Left ventricle myocardium superior (tissue), 1 donor: Measurements from ENCODE around the gene CGNL1. TPM values are rescaled to one million over a fixed set of nuclear protein-coding genes. Genes with fewer than 3 reads are reported as not detected.

Experiments
- ATAC-seq: fragments of 200-7000 bp; cut with Tn5 transposase; one replicate; pipeline ENCODE4 v1.9.1; 2020; ENCODE audit warnings: mild to moderate bottlenecking, moderate library complexity
- DNase-seq: peaks from one replicate; pipeline ENCODE4 v3.0.0-alpha.2; 2020
- intact Hi-C: fragments of 100-400 bp; cut with micrococcal nuclease; formaldehyde crosslinking; loops from one replicate; pipeline ENCODE4 v1.11.0; 2022
- total RNA-seq: library from RNA; stranded (reverse); fragmentation: NEBNext Ultra II Directional; extraction: Animal tissue kit (Norgen Biotek cat#: 25700); gene quantifications from one replicate; pipeline ENCODE4 v1.2.1, GENCODE V29; 2021
- donor health status: DM: no; HTN: yes; CAD: no; lungs with severe emphysema.

CGNL1 gene
- total RNA-seq, 1 donor from 2014 or later = 15.2 TPM

DNA sequence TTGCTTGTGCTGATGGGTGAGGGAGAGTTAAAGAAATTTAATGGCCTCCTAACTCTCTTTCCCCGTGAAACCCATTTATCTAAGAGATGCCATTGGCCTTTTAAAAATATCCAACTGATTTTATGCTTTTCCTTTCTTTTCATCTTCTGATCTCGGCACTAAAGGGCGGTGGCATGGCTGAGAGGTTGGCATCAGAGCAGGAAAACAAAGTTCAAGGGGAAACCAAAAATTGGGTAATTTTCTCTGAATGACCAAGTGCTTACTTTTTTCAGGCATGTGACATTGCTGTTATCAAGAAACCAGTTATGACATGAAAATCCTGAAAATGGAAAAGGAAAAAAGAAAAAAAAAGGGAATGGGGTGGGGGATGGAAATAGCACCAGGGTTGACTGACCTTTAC lies 3.2 kb downstream of the CGNL1 start:
- ATAC-seq = no peak
- intact Hi-C loops = no loop called here
- no peak for DNase-seq

DNA sequence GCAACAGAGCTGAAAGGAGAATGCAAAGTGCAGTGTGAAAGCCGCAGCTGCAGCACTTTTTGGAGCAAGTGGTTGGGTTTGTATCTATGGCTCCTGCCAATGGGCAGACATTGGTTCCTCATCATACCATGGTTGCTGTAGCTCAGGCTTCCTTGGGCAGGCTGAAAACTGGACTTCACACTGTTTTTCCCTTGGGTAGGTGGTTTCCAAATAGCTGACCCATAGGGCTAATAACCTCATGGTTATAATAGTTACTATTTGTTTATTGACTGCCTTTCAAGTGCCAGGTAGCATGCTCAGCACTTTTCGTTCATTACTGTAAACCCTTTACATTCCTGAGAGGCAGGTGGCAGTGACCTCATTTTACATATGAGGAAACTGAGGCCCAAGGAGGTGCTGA lies 4.5 kb downstream of the CGNL1 start:
- DNase-seq (no peak), ATAC-seq (no peak)
- intact Hi-C loops = no loop called here

DNA sequence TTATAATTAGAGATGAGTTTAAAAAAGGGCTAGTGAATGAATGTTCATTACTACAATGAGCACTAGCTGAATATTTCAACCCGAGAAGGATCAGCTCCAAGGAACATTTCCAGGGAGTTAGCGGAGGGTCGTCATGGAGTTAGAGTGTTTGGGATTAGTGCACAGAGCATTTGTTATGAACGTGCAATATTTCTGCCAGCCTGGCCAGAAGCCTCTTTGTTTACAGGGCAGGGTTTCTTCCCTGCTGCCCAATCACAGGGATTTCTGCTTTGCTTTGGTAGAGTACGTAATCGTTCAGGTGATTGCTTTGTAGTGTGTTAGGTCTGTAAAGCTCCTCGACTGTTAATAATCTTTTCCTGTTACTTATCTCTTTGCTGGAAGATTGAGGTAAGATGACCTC lies 5.9 kb downstream of the CGNL1 start:
- ATAC-seq = peak; percentile 11
- DNase-seq = no peak
- intact Hi-C loops = no loop called here

DNA sequence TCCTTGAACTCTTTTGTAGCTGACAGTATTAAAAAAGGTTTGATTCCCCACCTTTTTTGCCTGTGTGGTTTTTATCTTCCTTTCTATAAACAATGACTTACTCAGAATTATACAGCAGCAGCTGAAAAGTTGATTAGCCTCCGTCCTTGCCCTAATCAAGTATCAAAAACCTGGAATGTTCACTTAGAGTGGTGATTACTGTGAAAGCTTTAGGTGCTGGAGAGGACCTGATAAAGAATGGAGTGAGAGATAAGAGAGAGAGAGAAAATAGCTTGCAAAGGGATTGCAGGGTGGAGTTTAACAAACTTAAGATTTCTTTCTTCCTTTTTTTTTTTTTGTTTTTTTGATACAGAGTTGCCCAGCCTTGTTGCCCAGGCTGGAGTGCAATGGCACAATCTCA lies 6.7 kb downstream of the CGNL1 start:
- no peak for ATAC-seq
- intact Hi-C loops = no loop called here
- no peak for DNase-seq

DNA sequence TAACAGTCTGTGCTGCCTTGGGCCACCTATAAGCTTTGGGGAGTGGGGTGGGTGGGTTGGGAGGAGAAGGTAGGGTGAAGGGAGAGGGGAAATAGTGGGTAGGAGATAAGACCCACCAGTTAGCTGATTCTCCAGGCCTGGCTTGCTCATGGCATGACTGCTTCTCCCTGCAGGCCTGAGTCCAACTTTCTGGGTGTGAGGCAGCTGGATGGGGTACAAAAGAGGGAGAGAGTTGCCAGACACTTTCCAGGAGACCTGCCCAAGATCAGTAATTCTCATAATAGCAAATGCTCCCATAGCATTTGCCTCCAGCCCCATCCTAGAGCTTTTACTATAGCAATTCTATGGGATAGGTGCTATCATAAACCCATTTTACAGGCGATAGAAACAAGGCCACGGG lies 7.7 kb downstream of the CGNL1 start:
- DNase-seq (peak; percentile 46), ATAC-seq (peak; percentile 88)
- intact Hi-C loops = no loop called here

DNA sequence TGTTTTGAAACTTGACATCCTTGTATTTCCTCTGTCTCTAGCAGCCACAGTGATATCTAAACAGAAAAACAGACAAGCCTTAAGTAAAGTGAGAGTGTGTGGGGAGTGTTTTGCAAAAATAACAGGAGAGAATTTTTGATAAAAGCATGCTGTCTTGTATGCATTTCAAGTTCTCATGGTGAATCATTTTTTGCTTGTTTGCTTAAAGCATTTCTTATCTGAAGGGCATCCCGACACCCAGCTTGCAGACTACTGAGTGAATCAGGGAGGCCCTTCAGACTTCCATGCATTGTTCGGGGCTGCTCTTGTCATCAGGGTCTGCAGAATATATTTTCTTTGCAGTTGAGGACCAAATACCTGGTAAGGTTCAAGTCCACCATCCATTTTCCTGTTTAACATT lies 8.5 kb downstream of the CGNL1 start:
- intact Hi-C loops = no loop called here
- ATAC-seq = no peak
- no peak for DNase-seq

DNA sequence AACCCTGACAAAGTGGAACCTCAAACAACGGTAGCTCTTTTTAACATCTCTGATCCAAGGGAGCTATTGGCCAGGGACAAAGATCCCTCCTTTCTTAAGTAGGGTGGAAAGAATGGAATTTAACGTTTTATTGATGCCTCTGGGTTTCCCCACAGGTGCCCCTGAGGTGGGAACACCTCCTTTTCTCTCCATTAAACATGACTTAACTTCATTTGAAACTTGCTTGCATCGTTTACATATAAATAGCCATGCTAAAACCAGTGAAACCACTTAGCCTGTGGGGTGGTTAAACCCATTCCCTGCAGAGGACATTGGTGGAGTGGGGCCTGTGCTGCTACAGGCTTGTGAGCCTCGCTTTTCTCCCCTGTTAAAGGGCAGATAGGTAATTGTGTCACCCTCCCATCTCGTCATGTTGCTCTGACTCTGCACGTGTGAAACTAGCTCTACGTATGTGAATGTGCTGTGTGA lies 9.7 kb downstream of the CGNL1 start:
- ATAC-seq = no peak
- no peak for DNase-seq
- intact Hi-C loops = no loop called here

DNA sequence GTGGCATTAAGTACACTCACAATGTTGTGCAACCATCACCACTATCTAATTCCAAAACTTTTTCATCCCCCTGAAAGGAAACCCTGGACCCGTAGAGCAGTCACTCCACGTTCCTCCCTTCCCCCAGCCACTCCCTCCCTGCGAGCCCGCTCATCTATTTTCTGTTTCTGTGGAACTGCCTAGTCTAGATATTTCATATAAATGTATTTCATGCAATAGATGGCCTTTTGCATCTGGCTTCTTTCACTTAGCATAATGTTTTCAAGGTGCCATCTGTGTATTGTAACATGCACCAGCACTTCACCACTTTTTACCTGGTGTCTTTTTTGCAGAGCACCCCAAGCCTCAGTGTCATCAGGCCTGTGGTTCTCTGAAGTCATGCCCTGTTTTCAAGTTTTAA lies 10.7 kb downstream of the CGNL1 start:
- ATAC-seq (no peak), DNase-seq (no peak)
- intact Hi-C loops = no loop called here

DNA sequence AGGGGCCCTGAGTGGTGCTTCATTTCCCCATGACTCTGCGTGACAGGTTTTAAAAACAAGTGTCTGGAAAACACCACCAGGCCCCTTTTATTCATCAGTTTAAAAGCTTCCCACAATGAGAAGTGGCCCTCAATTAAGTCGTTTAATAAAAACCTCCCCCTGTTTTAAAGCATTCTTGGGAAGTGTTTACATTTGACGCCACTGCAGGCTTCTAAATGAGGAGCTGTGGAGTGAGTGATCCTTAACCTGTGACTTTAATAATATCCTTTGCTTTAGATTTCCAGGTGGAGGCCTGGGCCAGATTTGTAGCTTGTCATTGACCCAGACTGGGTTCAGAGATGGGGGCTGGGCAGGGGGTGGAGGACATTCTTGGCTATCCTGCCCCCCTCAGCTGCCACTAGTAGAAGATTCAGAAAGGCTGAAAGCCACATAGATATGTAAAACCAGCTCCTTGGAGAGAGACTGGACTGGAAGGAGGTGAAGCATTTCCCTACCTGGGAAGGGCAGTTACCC lies 11.3 kb downstream of the CGNL1 start:
- intact Hi-C loops = no loop called here
- ATAC-seq (no peak), DNase-seq (no peak)

DNA sequence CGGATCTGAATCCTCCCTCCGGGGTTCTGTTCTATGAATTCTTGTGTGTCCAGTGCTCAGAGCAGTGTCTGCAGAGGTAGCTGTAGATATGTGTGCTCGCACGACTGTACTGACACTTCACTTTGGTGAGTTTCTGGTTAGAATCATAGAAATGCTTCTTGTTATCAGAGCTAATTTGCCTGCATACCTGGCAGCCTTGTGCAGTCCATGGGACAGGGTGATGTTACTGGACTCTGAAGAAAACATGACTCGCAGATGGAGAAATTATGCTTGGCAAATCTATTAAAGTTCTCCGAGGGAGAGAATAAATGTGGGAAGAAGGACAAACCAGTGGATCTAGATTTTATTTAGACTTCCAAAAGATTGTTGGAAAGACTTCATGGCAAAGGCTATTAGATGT lies 12.2 kb downstream of the CGNL1 start:
- DNase-seq (no peak), ATAC-seq (peak; percentile 36)
- intact Hi-C loops = no loop called here

DNA sequence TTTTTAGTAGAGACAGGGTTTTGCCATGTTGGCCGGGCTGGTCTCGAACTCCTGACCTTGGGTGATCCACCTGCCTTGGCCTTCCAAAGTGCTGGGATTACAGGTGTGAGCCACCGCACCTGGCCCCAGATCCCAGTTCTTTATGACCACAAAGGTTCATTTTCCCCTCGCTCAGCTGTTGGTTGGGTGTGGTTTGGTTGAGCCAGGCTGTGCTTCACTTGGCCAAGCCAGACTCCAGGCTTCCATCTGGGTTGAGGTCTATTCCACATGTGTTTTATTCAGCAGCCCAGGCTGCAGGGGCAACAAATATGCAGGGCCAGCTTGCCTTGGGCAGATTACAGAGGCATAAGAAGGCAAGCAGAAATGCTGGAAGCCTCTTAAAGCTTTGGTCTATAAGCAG lies 13.7 kb downstream of the CGNL1 start:
- DNase-seq (no peak), ATAC-seq (no peak)
- intact Hi-C loops = no loop called here

DNA sequence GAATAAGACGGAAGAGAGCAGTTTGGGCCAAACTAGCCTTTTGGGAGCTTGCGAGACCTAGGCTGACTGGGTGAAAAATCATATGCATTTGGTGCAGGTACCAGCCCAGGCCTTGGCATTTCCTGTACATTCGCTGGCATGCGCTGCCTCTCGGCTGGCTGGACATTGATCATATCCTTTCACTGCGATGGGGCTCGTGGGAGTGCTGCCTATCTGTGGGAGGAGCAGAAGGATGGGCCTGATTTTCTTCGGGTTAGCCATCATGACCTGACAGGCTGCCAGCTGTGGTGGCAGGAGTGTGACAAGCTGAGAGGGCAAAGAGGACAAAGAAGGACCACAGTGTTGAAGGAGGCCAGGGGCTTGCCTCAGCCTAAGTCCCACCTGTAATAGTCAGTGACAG lies 14.3 kb downstream of the CGNL1 start:
- ATAC-seq = no peak
- DNase-seq = no peak
- intact Hi-C loops = no loop called here

DNA sequence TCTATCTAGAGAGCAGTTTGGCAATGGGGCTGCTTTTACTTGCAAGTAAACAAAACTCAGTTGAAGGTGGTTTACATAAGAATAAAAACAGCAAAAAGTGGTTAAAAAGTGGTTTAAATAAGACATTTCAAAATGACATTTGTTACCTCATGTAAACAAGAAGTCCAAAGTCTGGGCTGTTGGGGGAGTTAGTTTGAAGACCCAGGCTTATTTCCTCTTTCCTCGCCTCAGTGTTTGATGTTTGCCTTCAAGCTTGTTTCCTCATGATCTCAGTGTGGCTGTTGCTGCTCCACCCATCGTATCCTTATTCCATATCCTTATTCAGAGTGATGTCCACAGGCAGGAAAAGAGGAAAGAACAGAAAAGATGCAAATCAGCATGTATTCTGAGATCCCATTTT lies 15.2 kb downstream of the CGNL1 start:
- no peak for ATAC-seq
- intact Hi-C loops = no loop called here
- no peak for DNase-seq

DNA sequence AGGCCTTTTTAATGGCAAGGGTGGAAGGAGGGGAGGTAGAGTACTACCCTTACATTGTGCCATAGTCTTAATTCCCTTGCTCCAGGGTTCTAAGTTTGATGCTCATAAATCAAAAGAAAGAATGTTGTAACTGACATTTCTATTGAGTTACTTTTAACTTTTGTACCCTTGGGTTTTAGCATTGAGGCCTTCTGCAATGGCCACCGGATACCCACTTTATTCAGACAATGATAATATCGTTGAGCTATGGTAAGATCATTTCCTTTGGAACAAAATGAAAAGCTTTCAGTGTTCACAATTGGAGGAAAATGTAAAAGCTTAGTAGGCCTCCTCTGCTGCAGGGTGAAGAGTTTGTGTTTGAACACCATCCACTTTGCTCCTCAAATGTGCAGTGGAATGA lies 16.8 kb downstream of the CGNL1 start:
- DNase-seq (no peak), ATAC-seq (no peak)
- intact Hi-C loops = no loop called here

DNA sequence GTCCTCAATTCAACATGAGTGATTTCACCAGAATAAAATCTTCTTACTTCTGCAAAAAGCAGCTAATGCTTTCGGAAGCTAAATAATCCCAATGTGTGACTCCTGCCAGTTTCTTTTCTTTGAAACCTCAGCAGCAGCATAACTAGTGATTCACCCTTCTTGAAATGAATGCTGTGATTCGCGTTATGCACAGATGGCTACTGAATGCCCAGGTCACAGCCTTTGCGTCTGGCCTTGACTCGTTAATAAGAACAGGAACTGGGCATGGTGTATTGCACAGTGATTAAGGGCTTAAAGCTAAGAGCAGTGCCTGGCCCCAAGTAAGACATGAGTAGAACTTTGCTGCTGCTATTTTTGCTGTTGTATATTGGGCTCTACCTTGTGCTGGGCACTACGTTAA lies 19.0 kb downstream of the CGNL1 start:
- intact Hi-C loops = no loop called here
- ATAC-seq = peak; percentile 74

DNA sequence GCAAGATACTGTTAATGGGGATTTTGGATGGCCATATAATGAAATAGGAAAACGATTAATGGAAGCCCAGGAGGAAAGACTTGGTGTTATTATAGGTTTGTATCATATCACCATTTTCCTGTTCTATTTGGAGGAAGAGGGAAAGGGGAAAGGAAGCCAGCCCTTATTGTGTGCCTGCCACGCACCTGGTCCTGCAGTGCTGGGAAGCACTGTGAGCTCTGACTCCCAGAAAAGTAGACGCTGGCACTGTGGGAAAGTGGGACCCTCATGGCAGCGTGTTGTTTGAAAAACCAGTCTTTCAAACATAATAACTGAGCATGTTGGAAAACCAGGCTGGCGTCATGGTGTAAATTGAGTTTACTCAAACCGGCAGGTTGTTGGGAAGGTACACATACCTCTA lies 22.0 kb downstream of the CGNL1 start:
- intact Hi-C loops = no loop called here
- no peak for DNase-seq
- ATAC-seq = no peak

More for the DNA sequence above, 19.0 kb downstream of the CGNL1 start:
- DNase-seq = no peak

DNA sequence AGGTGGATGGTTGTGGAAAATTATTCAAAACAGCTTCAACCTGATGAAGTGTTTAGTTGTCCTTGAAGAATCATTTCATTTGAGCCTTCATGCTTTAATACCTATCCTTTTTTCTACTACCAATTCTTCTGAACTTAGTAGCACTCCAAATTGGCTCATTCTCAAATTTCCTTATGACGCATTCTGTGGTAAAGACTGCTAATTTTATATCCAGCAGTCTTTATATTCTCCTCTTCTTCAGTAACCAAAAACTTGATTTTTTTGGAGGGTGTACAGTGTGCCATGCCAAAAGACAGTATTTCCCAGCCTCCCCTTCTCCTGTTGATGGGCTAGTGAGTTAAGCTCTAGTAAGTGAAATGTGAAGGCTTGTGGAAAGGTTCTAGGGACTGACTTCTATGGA lies 25.2 kb downstream of the CGNL1 start:
- ATAC-seq (no peak), DNase-seq (no peak)
- intact Hi-C loops = no loop called here

DNA sequence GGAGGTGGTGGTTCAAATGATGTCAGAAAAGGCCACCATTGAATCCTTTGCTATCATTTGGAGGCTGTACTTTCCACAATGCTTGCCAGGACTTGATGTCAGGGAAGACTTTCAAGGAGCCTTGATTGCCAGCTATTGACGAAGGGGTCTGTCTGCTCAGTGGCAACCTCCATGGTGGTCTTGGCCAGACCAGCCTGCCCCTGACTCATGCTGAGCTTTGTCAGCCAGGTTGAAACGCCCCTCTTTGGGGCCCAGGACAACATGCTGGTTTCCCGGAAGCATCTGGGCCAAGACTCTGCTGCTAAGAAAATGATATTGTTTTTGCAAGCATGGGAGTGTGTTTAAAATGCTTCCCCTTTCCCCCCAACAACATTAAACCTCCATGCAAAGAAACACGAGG lies 26.7 kb downstream of the CGNL1 start:
- ATAC-seq = peak; percentile 56
- no peak for DNase-seq
- intact Hi-C loops = no loop called here

DNA sequence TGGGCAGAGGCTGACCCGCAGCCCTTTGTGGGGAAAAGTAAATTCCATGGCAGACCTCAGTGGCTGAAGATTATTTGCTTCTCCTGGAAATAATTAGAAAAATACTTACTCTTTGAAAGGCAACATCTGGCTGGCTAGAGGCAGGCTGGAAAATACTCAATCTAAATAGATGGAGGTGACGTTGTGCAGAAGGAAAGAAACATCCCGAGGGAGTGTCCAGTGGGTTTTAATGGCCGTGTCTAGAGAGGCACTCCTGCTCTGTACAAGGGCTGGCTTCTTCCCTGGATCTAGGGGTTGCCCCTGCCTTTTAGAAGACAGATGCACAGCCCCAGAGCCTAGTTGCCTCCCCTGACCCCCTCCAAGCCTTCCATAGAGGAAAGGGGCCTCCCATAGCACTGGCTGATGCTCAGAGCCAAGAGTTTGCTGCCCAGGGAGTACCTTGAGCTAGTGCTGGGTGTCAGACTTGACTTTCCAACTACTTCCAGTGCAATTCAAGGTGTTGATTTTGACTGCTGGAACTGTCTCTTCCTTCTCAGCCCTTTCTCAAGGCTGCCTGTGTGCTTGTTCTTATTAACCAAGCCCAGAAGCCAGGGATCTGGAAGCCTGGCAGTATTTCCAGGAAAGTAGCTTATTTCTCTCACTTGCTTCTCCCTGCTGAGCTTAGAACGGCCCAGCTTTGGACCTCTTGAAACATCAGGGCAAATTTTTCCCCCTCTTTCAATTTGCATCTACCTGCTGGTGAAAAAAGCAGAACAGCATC lies 27.4 kb downstream of the CGNL1 start:
- DNase-seq (no peak), ATAC-seq (peak; percentile 78)

DNA sequence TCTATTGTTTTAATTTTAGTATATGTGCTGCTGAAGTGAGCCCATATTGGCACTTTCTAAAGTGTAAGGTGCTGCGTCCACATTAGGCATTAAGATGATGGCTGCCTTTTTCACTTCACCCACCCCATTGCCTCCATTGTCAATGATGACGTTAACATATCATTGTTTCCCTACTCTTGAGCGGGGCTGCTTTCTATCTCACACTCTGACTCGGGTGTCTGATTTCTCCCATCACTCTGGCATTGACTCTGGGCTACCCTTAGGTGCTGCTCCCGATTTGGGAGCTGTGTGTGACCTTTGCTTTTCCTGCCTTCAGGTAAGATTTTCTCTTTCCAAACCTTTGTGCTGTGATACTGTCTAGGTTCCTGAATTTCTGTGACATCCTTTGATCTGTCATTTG lies 28.8 kb downstream of the CGNL1 start:
- DNase-seq = no peak

More for the DNA sequence above, 27.4 kb downstream of the CGNL1 start:
- intact Hi-C loops = no loop called here

DNA sequence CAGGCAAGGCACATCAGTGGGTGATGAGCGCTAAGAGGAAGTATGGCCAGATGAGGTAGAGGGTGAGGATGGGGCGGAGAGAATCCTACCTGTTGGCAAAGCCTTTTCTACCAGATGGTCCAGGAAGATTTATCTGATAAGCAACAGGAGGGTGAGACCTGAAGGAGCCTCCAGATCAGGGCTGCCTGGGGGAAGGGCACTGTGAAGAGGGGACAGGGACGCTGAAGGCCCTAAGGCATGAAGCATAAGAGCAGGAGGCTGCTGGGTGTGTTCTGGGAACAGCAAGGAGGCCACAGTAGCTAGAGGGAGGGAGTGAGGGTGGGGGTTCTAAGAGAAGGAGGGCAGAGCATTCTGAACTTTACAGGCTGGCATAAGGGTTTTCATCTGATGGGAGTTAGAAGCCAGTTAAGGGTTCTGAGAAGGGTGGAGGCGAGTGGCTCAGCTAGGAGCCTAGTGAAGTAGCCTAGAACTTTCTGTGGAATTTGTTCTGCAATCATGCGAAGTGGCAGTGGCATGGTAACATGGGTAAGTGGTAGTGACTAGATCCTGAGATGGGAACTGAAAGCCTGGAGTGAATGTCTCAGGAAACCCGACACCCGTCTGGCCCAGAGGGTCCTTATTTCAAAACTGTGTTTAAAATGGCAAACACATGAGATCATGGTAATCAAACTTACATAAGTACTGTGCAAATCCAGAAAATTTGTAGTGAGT lies 29.9 kb downstream of the CGNL1 start:
- DNase-seq = no peak
- intact Hi-C loops = no loop called here
- no peak for ATAC-seq

More for the DNA sequence above, 28.8 kb downstream of the CGNL1 start:
- intact Hi-C loops = no loop called here
- ATAC-seq = no peak
